Loucy (cell line): ENCODE data around the gene STIMATE.

ENCODE experiments used
- EZH2phosphoT487 ChIP-seq: fragments of 200-600 bp; IDR thresholded peaks from 2 replicates; pipeline ENCODE4 v1.6.1; 2018; ENCODE audit warnings: antibody characterized with exemption, mild to moderate bottlenecking, moderate library complexity, borderline replicate concordance
- TF ChIP-seq, protein P1 (sequence below): fragments of 200-600 bp; sonication (generic); conservative IDR thresholded peaks from 2 replicates; pipeline ENCODE4 v1.5.1; 2014; ENCODE audit warnings: mild to moderate bottlenecking, antibody characterized with exemption, low read length

DNA sequence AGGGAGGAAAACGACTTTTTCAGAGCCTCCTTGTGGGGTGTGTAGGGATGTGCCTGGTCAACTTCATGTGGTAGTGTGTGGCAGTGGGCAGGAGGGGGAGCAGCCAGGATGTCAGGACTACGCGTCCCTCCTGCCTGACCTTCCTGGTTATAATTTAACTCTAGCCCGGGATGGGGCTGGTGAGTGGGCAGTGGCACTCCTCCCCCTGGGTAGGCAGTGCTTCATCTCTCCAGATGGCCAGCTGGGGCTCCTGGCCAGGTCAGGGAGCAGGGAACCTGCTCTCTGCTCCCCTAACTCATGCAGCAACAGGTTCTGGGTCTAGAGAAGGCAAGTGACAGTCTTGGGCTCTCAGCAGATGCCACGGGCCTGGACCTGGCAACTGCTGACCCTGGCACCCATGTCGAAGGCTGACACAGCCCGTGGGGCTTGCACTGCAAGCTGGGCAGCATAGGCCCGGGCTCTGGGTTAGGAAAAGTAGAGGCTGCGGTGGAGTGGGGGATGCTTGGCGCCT is 69.4 kb downstream of the STIMATE start:
- TF ChIP-seq, protein P1, sequence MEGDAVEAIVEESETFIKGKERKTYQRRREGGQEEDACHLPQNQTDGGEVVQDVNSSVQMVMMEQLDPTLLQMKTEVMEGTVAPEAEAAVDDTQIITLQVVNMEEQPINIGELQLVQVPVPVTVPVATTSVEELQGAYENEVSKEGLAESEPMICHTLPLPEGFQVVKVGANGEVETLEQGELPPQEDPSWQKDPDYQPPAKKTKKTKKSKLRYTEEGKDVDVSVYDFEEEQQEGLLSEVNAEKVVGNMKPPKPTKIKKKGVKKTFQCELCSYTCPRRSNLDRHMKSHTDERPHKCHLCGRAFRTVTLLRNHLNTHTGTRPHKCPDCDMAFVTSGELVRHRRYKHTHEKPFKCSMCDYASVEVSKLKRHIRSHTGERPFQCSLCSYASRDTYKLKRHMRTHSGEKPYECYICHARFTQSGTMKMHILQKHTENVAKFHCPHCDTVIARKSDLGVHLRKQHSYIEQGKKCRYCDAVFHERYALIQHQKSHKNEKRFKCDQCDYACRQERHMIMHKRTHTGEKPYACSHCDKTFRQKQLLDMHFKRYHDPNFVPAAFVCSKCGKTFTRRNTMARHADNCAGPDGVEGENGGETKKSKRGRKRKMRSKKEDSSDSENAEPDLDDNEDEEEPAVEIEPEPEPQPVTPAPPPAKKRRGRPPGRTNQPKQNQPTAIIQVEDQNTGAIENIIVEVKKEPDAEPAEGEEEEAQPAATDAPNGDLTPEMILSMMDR = no peak
- TF ChIP-seq EZH2phosphoT487 = no peak
